ENCODE results near the gene IL17C.

GRCh38 chr16:88623858-88624257, 14.5 kb upstream of the IL17C start:
- no peak for TF ChIP-seq CTCF (IDR thresholded peaks at IDR 0.05; ENCODE audit: insufficient read depth, low read length, poor library complexity, severe bottlenecking)
- no peak for TF ChIP-seq EZH2phosphoT487 (conservative IDR thresholded peaks at IDR 0.05; ENCODE audit: low read length)

Data from SU-DHL-6 (cell line).